Gastrocnemius medialis (tissue), 4 donors: Measurements from ENCODE around the gene MLIP. TPM values are rescaled to one million over a fixed set of nuclear protein-coding genes. Genes with fewer than 3 reads are reported as not detected.

Source experiments
- ATAC-seq, 2 donors: fragments of 150-250 bp; one replicate each; pipeline ENCODE4 v1.9.1; 2016
- DNase-seq, 2 donors: peaks; one replicate each; pipeline ENCODE4 v3.0.0-alpha.2; 2019
- H3K27ac ChIP-seq, 4 donors: fragments of 200-600 bp; sonication (generic); 1 replicate in 1 of 4; 2 replicates in 3 of 4; pipeline ENCODE4 v1.5.1; 2016 to 2018; ENCODE audit warnings: mild to moderate bottlenecking in 2 of 4, moderate library complexity in 1 of 4
- H3K27me3 ChIP-seq, 3 donors: fragments of 200-600 bp; sonication (generic) in 2 of 3; 1 replicate in 1 of 3; 2 replicates in 2 of 3; pipeline versions ENCODE4 v1.5.1 to v1.6.0; 2016 to 2019; ENCODE audit warnings: mild to moderate bottlenecking in 1 of 3, moderate library complexity in 1 of 3
- H3K36me3 ChIP-seq, 2 donors: fragments of 200-600 bp; sonication (generic) in 1 of 2; one replicate each; pipeline ENCODE4 v1.5.1; 2017 to 2018
- H3K4me1 ChIP-seq, 2 donors: fragments of 200-600 bp; sonication (generic) in 1 of 2; one replicate each; pipeline ENCODE4 v1.5.1; 2016 to 2017; ENCODE audit warnings: mild to moderate bottlenecking in 2 of 2
- H3K4me3 ChIP-seq, 4 donors: fragments of 200-600 bp; sonication (generic) in 3 of 4; 1 replicate in 1 of 4; 2 replicates in 3 of 4; pipeline ENCODE4 v1.5.1; 2016 to 2019; ENCODE audit warnings: mild to moderate bottlenecking in 2 of 4
- H3K9me3 ChIP-seq, 3 donors: fragments of 200-600 bp; sonication (generic) in 2 of 3; 1 replicate in 1 of 3; 2 replicates in 2 of 3; pipeline ENCODE4 v1.5.1; 2016 to 2019
- POLR2A ChIP-seq, 2 donors: fragments of 450-650 bp; IDR thresholded peaks; one replicate each; pipeline ENCODE4 v1.6.1; 2017; ENCODE audit warnings: antibody characterized with exemption in 2 of 2, mild to moderate bottlenecking in 2 of 2, moderate library complexity in 2 of 2
- in situ Hi-C, 4 donors: fragments of 200-750 bp; cut with MboI; loops; one replicate each; pipeline versions ENCODE4 v1.15.0 to v1.8.0; 2017; ENCODE audit warnings: low sequenced_read_pairs in 4 of 4
- intact Hi-C: fragments of 100-400 bp; cut with DNase I; formaldehyde crosslinking; loops from one replicate; pipeline ENCODE4 v1.15.1; 2023; ENCODE audit warnings: low total_unique reads
- total RNA-seq, 4 donors: library from RNA; depleted of rRNA; stranded (reverse); fragments of >200 nt; gene quantifications; one replicate each; pipeline versions ENCODE4 v1.1.0 to v1.2.3, GENCODE V29; 2016
- TF ChIP-seq, protein P1 (sequence below), 5 experiments: fragments of 450-650 bp in 3 of 5; fragments of 200-600 bp in 2 of 5; sonication (generic) in 2 of 5; IDR thresholded peaks in 4 of 5; conservative IDR thresholded peaks in 1 of 5; 1 replicate in 4 of 5; 2 replicates in 1 of 5; pipeline ENCODE4 v1.5.1; 2016 to 2019; ENCODE audit warnings: antibody characterized with exemption in 5 of 5, mild to moderate bottlenecking in 3 of 5, moderate library complexity in 3 of 5

MLIP gene
- total RNA-seq, 4 donors from 2014 or later = 130 to 200 (median 160) TPM

DNA sequence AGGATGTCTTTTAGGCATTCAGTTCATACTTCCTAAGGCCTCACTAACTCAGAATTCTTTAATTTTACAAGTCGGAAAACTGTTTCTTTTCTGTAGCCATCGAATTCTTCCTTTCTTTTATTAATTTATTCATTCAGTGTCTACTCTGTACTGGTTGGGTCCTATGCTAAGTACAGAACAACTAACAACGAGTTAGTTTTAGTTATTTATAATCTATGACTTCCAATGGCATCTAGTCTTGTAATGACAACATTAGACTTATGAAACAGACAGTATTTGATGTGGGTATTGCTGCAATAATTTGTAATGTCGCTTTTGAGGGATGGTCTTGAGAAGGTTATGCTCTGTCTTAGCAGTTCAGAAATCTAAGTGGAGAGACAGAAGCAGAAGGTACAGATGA, 141.7 kb downstream of the MLIP start:
- Histone ChIP-seq H3K4me1 (peaks cover 43 to 51% of the 10 kb centered on the region in 2 donors), H3K36me3 (peaks cover 0 to 12% of the 10 kb centered on the region in 2 donors), H3K27ac (peak overlapping the region; percentile 50 to 82 (median 66)), H3K4me3 (no peak overlapping the region), H3K9me3 (no peaks in the 10 kb centered on the region), H3K27me3 (no peaks in the 10 kb centered on the region)
- no peak for ATAC-seq
- DNase-seq = no peak
- in situ Hi-C loops = loop anchor here in 2 of 4 donors (25.0 kb wide), 1 partner anchor 266 kb away; no protein-coding TSS in a partner anchor
- intact Hi-C loops = no loop called here
- no peak for TF ChIP-seq POLR2A (IDR thresholded peaks at IDR 0.05)
- TF ChIP-seq, protein P1, sequence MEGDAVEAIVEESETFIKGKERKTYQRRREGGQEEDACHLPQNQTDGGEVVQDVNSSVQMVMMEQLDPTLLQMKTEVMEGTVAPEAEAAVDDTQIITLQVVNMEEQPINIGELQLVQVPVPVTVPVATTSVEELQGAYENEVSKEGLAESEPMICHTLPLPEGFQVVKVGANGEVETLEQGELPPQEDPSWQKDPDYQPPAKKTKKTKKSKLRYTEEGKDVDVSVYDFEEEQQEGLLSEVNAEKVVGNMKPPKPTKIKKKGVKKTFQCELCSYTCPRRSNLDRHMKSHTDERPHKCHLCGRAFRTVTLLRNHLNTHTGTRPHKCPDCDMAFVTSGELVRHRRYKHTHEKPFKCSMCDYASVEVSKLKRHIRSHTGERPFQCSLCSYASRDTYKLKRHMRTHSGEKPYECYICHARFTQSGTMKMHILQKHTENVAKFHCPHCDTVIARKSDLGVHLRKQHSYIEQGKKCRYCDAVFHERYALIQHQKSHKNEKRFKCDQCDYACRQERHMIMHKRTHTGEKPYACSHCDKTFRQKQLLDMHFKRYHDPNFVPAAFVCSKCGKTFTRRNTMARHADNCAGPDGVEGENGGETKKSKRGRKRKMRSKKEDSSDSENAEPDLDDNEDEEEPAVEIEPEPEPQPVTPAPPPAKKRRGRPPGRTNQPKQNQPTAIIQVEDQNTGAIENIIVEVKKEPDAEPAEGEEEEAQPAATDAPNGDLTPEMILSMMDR (IDR thresholded peaks at IDR 0.05 in 4 of 5, conservative IDR thresholded peaks at IDR 0.05 in 1 of 5) = no peak

DNA sequence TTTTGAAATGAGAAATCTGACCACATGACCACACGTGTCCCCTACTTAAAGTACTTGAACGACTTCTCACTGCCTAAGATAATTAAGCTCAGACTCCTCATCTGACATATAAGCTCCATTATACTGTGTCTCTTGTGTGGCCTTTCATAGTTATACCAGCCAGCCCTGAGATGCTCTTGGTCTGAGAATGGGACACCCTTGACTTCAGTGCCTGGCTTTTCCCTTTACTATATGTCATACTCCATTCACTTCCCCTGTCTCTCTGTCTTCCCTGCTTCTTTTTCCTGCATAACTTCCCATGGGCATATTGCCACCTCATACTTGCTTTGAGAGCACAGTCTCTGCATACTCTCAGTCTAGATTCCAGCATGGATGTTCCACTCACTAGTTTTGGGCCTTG, 143.6 kb downstream of the MLIP start:
- no peak for TF ChIP-seq POLR2A (IDR thresholded peaks at IDR 0.05)
- TF ChIP-seq, protein P1 (IDR thresholded peaks at IDR 0.05 in 4 of 5, conservative IDR thresholded peaks at IDR 0.05 in 1 of 5) = no peak
- intact Hi-C loops = loop anchor here (5.0 kb wide), 1 partner anchor 243 kb away; no protein-coding TSS in a partner anchor

DNA sequence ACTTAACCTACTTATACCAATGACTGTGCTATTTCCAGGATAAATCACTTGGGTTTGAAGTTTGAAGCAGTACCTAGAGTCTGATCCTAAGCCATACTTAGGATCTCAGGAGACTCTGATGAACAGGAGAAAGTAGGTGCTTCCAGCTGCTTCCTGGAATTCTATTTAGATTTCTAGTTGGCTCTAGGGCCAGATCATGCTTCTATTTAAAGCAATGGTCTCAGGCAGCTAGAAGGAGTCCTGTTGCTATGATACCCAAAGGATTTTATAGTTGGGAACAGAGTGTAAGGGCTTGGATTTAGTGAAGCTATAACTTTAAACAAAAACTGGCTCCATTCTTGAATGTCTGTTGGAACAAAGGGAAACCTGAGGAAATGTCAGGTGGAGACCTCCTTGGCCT, 144.6 kb downstream of the MLIP start:
- peaks cover 48 to 71% of the 10 kb centered on the region in 2 donors for H3K4me1 ChIP-seq

More for the DNA sequence above, 143.6 kb downstream of the MLIP start:
- peaks cover 0 to 5% of the 10 kb centered on the region in 2 donors for H3K36me3 ChIP-seq
- no peak for DNase-seq
- peak overlapping the region; percentile 60 to 82 (median 66) for H3K27ac ChIP-seq
- H3K4me3 ChIP-seq = no peak overlapping the region
- no peaks in the 10 kb centered on the region for H3K9me3 ChIP-seq
- in situ Hi-C loops = loop anchor here in 2 of 4 donors (25.0 kb wide), 1 partner anchor 268 kb away; no protein-coding TSS in a partner anchor
- H3K27me3 ChIP-seq = no peaks in the 10 kb centered on the region
- ATAC-seq = peak; percentile 12 to 21
- H3K4me1 ChIP-seq = peaks cover 48 to 63% of the 10 kb centered on the region in 2 donors

DNA sequence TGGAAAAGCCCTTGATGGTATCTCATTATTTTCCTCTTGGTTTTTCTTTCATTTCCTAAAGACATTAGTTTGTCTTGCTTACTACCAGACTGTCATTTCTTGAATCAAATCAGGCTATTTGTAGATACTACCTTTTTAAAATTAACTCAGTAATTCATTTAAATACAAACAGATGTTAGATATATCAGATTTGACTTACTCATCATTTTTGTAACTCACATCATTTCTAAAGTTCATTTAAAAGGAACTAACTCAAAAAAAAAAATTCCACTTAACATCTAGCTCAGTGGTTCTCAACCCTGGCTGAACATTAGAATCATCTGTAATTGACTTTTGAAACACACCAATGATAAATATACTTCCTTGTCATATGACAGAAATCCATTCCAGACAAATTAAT, 148.8 kb downstream of the MLIP start:
- ATAC-seq (no peak), DNase-seq (no peak)
- TF ChIP-seq, protein P1 (IDR thresholded peaks at IDR 0.05 in 4 of 5, conservative IDR thresholded peaks at IDR 0.05 in 1 of 5) = no peak
- TF ChIP-seq POLR2A (IDR thresholded peaks at IDR 0.05) = no peak
- Histone ChIP-seq H3K9me3 (no peaks in the 10 kb centered on the region), H3K27me3 (no peaks in the 10 kb centered on the region), H3K27ac (no peak overlapping the region), H3K36me3 (peaks cover 0 to 11% of the 10 kb centered on the region in 2 donors), H3K4me3 (no peak overlapping the region), H3K4me1 (peaks cover 49 to 54% of the 10 kb centered on the region in 2 donors)
- intact Hi-C loops (no loop called here), in situ Hi-C loops (loop anchor here in 3 of 4 donors (10.0 to 25.0 kb wide), 2 partner anchors 273 to 275 kb away; no protein-coding TSS in a partner anchor)

More for the DNA sequence above, 144.6 kb downstream of the MLIP start:
- intact Hi-C loops = loop anchor here (5.0 kb wide), 1 partner anchor 244 kb away; no protein-coding TSS in a partner anchor
- Histone ChIP-seq H3K9me3 (no peaks in the 10 kb centered on the region), H3K36me3 (peaks cover 0 to 5% of the 10 kb centered on the region in 2 donors), H3K27me3 (no peaks in the 10 kb centered on the region), H3K4me3 (no peak overlapping the region), H3K27ac (peak overlapping the region; percentile 60 to 82 (median 66))
- ATAC-seq (peak; percentile 93 to 94), DNase-seq (no peak)
- in situ Hi-C loops = loop anchor here in 2 of 4 donors (25.0 kb wide), 1 partner anchor 269 kb away; no protein-coding TSS in a partner anchor
- no peak for TF ChIP-seq POLR2A (IDR thresholded peaks at IDR 0.05)
- TF ChIP-seq, protein P1 (IDR thresholded peaks at IDR 0.05 in 4 of 5, conservative IDR thresholded peaks at IDR 0.05 in 1 of 5) = no peak
